NCI-H1436 treated with DMSO at 0.1 percent for 48 hours (cell line): Measurements from ENCODE around the gene ZMYND12.
"Not testable (repeated sequence)": the region's sequence is repeated elsewhere in the genome, so short reads cannot be mapped to it uniquely, and the experiment has no call there.

Experiments used
- DNase-seq: peaks from one replicate; lab custom pipeline; 2025; lab: John Stamatoyannopoulos, UW

ZMYND12 gene, protein sequence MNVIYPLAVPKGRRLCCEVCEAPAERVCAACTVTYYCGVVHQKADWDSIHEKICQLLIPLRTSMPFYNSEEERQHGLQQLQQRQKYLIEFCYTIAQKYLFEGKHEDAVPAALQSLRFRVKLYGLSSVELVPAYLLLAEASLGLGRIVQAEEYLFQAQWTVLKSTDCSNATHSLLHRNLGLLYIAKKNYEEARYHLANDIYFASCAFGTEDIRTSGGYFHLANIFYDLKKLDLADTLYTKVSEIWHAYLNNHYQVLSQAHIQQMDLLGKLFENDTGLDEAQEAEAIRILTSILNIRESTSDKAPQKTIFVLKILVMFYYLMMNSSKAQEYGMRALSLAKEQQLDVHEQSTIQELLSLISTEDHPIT

DNA sequence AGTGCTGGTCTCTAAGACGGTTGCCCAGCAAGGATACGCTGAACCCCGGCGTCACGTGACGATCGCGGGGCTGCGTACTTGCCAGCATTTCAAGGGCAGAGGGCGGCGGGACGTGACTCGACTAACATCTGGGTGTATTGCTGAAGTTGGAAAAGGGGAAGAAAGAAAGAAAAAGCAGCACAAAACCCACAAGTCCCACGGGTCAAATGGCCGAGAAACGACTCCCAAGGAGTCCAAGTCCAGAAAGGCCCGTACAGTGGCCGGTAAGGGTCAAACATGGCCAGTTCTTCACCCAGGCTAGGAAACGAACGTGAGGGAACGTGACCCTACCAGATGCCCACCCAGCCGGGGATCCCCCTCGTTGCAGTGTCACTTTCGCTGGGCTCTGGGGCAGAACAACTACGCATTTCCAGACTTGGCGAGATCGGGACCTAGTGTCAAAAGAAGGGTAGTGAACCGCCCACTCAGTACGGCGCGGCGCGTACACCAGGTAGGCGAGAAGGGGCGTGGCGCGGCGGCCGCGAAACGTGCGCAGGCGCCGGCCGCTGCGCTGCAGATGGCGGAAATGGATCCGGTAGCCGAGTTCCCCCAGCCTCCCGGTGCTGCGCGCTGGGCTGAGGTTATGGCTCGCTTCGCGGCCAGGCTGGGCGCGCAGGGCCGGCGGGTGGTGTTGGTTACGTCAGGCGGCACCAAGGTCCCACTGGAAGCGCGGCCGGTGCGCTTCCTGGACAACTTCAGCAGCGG lies at the start of gene ZMYND12, which contains the start of gene PPCS:
ZMYND12 (minus strand) TSS at position 13 of the 744 bp plus-strand sequence. CDS start 25 bp downstream, outside the sequence.
PPCS (plus strand) TSS at position 534 of the 744 bp plus-strand sequence; CDS start at position 557, 23 bp downstream.
- peak; percentile 69 for DNase-seq

DNA sequence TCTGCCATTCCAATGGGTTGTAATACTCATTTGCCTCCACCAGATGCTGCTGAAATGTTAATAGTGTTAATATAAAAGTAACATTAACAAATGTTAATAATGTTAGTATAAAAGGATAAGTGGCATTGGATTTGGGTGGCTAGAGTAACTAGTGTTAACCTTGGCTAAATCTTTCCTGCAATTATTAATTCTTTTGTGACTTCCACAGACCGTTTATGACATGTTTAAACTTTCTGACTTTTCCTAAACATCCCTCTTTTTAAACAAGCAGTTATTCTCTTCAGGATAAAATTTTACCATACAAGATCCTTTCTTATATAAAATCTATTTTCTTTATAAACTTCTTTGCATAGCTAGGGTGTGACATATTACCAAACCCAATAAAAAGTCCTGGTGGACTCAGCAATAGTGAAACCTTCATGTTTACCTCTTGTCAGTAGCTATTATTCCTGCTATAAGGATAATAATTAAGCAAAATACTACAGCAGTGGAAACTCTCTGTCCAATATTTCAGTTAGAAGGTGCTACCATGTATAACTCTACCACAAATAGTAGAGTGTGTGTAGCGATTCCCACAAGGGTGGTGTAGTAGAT lies 48.8 kb upstream of the ZMYND12 start:
- DNase-seq: no peak

DNA sequence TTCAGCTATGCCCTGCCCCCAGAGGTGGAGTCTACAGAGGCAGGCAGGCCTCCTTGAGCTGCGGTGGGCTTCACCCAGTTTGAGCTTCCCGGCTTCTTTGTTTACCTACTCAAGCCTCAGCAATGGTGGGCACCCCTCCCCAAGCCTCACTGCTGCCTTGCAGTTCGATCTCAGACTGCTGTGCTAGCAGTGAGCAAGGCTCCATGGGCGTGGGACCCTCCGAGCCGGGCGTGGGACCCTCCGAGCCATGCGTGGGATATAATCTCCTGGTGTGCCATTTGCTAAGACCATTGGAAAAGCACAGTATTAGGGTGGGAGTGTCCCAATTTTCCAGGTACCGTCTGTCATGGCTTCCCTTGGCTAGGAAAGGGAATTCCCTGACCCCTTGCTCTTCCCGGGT lies 46.2 kb upstream of the ZMYND12 start:
- DNase-seq: not testable (repeated sequence)

DNA sequence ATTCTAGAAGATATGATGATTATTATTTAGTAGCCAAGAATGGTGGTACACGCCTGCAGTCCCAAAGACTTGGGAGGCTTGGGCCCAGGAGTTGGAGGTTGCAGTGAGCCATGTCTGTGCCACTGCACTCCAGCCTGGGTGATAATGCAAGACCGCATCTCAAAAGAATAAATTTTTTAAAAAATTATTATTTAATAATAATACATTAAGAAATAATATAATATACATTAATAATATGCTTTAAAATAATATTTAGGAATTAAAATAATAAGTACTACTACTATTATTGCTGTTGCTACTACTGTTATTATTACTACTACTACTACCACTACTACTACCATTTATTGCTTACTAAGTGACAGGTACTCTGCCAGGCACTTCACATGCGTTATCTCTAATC lies 34.4 kb upstream of the ZMYND12 start:
- no peak for DNase-seq

DNA sequence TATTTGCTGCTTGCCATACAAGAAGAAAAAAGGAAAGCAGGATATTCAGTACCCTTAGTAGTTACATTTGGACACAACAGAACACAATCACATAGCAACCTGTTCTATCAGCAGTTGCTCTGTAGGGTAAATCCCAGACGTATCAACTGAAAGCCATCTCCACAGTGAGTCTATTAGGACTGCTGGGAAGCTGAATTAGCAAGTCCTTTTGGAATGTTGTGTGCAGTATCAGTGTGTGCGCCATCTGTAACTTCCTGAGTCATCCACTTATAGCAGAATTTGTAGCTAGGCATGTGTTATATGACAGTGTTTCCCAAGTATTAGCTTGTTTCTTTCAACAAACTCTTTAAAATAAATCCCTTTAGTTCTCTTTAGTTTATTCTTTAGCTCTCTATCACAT lies 28.6 kb upstream of the ZMYND12 start:
- DNase-seq: no peak

DNA sequence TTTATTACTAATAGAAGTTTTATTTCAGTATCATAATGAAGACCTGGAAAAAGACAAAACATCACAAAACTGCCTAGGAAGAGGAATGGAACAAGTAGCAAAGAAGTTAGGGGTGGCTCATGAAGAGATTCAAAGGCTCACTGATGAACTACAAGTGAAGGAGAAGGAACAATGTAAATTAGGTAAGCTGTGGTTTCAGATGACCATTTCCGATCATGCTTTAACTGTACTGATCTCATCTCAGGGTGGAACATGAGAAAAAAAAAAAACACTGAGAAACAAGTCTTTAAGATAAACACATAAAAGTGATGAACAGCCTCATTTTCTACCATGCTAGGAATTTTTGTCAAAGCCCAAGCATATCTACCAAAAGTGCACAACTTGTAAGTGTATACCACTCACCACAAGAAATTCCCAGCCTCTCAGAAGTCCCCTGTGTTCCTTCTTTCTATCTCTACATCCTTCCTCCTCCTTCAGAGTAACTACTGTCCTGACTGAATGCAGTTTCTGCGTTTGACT lies 26.9 kb upstream of the ZMYND12 start:
- DNase-seq: no peak

DNA sequence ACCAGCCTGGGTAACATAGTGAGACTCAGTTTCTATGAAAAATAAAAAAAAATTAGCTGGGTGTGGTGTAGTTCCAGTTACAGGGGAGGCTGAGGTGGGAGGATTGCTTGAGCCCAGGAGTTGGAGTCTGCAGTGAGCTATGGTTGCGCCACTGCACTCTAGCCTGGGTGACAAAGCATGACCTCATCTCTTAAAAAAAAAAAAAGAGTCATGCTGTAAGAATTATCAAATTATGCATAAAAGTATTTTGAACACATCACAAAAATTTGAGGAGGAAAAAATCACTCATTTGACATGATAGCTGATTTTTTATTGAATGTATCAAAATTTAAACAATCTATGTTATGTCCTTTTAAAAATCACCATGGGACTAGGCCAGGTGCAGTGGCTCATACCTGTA lies 25.1 kb upstream of the ZMYND12 start:
- DNase-seq: no peak

DNA sequence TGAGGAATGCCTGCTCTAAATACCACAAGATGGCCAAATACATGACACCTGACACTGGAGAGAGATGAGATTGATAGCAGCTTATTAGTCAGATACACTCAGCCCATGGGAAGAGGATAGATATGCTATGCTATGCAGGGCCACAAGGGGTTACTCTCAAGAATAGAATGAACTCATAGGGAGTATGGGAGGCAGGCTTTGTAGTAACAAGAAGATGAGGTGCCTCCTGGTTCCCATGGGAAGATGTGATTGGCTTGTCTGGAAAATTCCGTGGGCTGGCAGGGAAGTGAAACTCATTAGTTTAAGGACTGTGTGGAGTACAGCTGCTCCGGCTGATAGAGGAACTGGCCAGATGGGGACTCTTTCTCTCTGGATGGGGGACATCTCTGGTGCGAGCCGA lies 23.8 kb upstream of the ZMYND12 start:
- no peak for DNase-seq

DNA sequence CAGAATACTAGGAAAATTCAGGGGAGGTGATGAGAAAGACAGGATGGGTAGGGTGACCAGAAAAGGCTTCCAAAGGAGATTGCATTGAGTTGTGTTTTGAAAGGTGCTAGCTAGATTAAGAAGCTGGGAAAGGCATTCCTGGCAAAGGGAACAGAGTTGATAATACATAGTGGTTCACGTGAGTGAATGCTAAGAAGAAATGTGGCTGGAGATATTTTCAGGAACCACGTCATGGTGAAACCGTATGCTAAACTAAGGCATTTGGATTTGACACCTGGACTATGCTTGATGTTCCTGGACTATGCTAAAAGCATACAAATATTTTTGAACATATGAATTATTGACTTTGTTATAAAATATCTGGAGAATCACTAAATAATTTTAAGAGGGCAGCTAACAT lies 22.0 kb upstream of the ZMYND12 start:
- DNase-seq: no peak

DNA sequence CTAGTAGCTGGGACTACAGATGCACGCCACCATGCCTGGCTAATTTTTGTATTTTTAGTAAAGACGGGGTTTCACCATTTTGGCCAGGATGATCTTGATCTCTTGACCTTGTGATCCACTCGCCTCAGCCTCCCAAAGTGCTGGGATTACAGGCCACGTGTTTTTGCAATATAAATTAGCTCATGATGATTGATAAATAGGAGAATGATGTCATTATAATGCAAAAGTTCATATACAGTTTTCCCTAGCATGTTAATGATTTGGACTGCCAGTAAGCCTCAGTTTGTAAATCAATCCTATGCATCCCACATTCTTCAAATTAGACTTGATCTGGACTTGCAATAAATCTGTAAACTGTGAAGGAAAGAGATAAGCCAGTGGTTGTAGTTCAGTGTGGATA lies 21.5 kb upstream of the ZMYND12 start:
- DNase-seq: not testable (repeated sequence)

DNA sequence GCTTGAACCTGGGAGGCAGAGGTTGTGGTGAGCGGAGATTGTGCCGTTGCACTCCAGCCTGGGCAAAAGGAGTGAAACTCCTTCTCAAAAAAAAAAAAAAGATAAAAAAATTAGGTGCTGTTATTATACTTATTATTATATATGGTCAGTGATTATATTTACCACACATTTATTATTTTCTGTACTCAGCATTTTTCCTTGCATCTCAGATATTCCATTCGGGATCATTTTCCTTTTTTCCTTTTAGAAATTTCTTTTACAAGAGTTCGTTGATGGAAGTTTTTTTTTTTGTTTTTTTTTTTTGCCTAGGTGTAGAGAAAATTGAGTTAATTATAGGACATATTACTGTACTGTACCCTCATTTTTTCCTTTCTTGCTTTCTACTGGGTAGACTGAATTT lies 20.8 kb upstream of the ZMYND12 start:
- DNase-seq: no peak

DNA sequence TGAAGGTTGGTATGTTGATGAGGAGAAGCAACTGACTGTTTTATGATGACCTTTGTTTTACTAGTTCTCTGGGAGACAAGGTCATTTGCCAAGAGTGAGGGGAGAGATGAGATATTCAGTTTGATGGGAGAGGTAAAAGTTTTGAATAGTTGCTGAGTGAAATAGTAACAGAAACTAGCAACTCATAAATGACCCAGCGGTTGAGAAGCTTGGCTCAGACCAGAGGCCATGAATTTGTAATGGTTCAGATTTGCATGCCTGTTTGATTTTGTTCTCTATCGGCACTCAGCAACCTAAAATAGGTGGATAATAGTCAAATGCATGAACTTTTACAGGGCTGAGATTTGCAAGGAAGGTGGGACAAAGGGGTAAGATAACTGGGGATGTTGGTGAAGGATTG lies 13.9 kb upstream of the ZMYND12 start:
- no peak for DNase-seq

DNA sequence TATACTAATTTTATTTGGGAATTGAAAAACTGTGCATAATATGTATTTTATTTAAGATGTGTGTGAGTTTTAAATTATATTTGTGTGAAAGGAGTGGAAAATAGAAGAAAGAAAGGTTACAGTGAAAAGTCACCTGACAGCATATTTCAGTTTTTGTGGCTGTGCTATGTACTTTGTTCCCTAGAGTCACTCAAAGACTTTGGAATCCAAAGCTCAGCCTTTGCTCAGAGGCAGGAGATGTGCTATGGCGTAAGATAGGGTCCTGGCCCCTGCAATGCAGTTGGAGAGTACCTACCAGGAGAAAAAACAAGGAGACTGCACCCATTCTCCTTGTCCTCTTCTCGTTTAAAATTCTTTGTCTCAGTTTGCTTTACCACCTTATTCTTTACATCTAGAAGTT lies 10.2 kb upstream of the ZMYND12 start:
- DNase-seq: no peak

DNA sequence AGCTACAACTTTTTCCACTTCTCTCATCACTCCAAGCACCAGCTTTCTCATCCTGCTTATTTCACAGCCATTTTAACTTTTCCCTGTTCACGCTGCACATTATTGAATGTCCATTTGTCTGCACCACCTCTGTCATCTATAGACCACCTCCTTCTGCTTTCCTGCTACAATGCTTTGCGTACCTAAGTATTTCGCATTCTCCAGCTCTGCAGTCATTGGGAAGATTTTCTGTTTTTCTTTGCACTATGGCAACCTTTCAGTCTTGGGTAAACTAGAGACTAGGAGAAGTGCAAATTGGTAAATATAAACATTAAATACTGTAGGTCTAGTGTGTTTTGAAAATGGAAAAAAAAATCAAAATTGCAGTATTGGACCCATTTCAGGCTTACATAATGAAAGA lies 8.1 kb upstream of the ZMYND12 start:
- DNase-seq: no peak

DNA sequence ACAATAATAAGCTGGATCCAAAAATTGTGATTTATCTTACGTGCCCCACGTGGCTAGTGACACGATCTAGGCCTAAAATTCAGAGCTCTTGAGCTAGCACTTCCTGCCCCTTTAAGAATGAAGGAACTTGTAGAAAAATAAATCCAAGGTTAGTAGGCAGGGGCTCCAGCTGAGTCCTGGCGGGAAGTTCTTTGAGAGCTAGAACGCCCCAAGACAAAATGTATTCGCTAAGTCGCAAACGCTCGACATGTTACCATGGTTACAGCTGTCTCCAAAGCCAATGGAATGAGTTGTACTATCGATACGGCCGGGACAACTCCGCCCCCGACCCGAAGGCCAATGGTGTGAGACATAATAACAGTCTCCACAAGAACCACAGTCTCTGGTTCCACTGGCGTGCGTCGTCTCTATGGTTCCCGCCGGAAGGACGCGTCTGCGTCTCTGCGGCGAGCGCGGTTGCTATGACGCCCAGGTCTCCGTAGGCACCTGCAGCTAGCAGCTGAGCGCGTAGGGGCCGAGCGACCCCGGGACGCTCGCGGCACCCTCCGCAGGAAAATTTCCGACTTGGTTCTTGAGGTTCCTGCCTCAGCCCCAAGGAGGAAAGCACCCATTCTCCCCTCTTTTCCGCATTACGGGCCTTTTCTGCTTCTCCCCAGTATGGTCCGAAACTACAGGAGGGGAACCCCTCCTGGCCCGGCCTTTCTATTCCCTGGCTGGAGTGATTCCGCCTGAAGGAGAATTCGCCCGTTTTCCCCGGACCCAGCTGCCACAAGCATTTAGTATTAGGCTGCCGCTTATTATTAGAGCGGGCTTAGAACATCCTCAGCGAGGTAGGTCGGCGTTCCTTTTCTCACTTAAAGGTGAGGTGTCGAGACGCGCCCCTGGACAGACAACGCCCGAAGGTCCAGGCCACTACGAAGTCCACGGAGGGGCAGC lies 7.3 kb upstream of the ZMYND12 start, which contains the start of gene CCDC30:
CCDC30 (plus strand) TSS at position 459 of the 936 bp plus-strand sequence. CDS start 17,266 bp downstream, outside the sequence.
- DNase-seq: peak; percentile 96

DNA sequence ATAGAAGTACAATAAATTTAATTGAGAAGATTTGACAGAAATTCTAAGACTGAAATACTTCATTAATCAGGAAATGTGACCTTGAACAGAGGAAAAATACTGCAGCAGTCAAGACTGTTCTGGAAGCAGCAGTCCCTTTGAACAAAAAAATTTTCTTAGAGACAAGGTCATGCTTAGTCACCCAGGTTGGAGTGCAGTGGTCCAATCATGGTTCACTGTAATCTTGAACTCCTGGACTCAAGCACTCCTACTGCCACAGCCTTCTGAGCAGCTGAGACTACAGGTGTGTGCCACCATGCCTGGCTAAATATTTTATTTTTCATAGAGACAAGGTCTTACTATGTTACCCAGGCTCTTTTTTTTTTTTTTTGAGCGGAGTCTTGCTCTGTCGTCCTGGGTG lies 5.4 kb upstream of the ZMYND12 start:
- no peak for DNase-seq

DNA sequence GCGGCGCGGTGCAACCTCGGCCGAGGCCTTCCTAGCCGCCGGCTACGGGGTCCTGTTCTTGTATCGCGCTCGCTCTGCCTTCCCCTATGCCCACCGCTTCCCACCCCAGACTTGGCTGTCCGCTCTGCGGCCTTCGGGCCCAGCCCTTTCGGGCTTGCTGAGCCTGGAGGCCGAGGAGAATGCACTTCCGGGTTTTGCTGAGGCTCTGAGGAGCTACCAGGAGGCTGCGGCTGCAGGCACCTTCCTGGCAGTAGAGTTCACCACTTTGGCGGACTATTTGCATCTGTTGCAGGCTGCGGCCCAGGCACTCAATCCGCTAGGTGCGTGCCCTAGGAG lies 900 bp upstream of the ZMYND12 start:
- DNase-seq: no peak

DNA sequence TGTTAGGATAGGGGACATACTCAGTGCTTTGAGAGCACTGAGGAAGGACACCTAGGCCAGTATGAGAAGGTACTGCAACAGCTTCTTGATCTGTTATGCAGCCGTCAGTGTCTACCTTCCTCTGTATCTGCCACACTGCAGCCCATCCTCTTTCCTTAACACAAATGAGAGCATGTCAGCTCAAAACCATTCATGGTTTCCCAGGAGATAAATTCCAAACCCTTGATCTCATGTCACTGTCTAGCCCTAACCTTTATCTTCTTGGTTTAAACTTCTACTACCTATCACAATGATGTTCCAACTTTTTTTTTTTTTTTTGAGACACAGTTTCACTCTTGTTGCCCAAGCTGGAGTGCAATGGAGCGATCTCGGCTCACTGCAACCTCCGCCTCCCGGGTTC lies 1.4 kb downstream of the ZMYND12 start:
- DNase-seq: no peak

DNA sequence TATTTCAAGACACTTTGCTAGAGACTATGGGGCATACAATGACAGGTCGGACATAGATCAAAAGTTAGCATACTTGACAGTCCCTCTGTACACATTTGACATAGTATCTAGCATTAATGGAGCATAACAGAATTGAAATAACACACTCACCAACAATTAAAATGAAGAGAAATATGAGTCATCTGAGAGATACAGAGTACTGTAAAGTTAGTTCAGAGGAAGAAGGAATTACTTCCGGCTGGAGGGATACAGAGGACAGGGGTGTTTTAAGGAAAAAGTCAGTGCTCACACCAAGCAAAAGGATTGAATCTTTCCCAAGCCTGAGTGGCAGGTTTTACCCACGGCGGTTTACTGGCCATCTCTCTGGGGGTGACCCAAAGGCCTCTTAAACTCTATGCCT lies 2.4 kb downstream of the ZMYND12 start:
- no peak for DNase-seq

DNA sequence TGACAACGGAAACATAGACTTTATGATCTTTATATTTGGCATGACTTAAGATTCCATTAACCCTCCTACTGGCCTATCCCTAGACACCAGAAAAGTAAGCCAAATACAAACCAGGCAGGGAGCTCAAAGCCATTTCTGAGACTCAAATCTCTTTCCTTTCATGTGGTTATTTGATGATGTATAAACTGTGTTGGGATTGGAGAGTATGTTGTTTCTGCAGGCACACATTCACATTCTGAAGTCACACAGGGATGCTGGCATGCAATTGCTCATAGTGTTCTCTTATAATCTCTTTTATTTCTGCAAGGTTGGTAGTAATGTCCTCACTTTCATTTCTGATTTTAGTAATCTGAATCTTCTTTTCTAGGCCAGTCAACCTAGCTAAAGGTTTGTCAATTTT lies 5.8 kb downstream of the ZMYND12 start:
- no peak for DNase-seq

DNA sequence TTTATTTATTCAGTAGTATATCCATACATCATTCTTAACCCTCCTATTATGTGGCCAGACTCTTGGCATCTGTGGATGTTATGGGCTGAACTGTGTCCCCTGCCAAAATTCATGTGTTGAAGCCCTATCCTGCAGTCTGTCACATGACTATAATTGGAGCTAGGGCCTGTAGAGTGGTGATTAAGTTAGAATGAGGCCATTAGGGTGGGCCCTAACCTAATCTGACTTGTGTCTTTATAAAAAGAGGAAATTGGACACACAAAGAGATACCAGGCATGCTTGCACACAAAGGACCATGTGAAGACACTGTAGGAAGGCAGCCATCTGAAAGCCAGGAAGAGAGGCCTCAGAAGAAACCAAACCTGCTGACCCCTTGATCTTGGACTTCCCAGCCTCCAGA lies 6.6 kb downstream of the ZMYND12 start:
- no peak for DNase-seq

DNA sequence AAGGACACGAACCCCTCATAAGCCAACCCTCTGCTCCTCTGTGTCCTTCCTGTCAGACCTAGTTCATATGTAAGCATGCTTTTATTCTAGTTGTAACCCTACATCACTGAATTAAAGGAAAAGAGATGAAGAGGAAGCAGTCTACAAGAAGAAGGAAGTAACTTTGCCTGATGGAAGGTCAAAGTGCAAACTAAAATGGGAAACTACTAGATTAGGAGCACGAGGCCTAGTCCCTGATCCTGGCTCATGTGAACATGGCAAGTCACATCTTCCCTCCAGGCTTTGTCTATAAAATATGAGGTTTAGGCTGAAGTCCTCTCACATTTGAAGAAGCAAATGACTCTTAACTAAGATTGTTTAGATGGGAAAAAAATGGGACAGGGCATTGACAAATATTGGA lies 13.2 kb downstream of the ZMYND12 start:
- no peak for DNase-seq
